RWPE1 (cell line): Measurements from ENCODE around the gene OR5B3.
"Not testable (repeated sequence)": the region's sequence is repeated elsewhere in the genome, so short reads cannot be mapped to it uniquely, and the experiment has no call there.

Experiments
- CTCF ChIA-PET: fragments of 350-600 bp; sonication (Branson Sonifier 250); formaldehyde crosslinking; extraction: SDS; loops from one replicate; lab custom pipeline; 2021; lab: Yijun Ruan, JAX
- POLR2A ChIA-PET: fragments of 400-600 bp; formaldehyde crosslinking; extraction: SDS; loops from one replicate; lab custom pipeline; 2020; ENCODE audit warnings: antibody characterized with exemption; ENCODE audit not compliant: low non-redundant PET; lab: Yijun Ruan, JAX
- DNase-seq: peaks from one replicate; pipeline ENCODE4 v3.0.0; 2012; ENCODE audit warnings: low spot score
- H3K27ac ChIP-seq: fragments of 450-650 bp; 2 replicates; pipeline ENCODE4 v1.5.1; 2017
- TF ChIP-seq, protein P1 (sequence below): fragments of 450-650 bp; conservative IDR thresholded peaks from 2 replicates; pipeline ENCODE4 v1.5.1; 2017; ENCODE audit warnings: low read depth, mild to moderate bottlenecking

Gene OR5B3

DNA sequence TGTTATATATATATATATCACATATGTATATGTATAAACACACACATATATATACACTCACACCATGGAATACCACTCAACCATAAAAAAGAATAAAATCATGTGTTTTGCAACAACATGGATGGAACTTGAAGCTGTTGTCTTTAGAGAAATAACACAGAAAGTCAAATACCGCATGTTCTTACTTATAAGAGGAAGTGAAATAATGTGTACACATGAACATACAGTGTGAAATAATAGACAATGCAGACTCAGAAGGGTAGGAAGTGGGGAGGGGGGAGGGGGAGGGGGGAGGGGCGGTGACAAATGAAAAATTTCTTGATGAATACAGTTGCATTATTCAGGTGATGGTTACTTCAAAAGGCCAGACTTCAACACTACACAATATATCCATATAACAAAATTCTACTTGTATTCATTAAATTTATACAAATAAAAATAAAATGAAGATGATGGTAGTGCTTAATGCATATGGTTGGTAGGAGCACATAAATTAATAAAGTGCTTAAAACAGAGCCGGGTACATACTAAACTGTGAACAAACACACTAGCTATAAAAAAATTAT is 27.0 kb upstream of the OR5B3 start:
- CTCF ChIA-PET = no interaction called here
- H3K27ac ChIP-seq = no peak overlapping the region
- POLR2A ChIA-PET = no interaction called here
- no peak for DNase-seq
- TF ChIP-seq, protein P1, sequence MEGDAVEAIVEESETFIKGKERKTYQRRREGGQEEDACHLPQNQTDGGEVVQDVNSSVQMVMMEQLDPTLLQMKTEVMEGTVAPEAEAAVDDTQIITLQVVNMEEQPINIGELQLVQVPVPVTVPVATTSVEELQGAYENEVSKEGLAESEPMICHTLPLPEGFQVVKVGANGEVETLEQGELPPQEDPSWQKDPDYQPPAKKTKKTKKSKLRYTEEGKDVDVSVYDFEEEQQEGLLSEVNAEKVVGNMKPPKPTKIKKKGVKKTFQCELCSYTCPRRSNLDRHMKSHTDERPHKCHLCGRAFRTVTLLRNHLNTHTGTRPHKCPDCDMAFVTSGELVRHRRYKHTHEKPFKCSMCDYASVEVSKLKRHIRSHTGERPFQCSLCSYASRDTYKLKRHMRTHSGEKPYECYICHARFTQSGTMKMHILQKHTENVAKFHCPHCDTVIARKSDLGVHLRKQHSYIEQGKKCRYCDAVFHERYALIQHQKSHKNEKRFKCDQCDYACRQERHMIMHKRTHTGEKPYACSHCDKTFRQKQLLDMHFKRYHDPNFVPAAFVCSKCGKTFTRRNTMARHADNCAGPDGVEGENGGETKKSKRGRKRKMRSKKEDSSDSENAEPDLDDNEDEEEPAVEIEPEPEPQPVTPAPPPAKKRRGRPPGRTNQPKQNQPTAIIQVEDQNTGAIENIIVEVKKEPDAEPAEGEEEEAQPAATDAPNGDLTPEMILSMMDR = no peak

DNA sequence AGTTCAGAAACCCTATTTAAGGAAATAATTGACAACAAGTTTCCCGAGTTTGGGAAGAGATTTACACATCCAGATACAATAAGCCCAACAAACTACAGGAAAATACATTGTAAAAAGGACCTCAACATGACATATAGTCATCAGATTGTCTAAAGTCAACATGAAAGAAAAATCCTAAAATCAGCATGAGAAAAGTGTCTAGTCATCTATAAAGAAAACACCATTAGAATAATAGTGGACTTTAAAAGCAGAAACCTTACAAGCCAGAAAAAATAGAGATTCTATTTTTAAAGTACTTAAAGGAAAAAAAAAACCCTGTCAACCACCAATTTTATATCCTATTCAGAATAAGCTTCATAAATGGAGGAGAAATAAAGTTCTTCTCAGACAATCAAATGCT is 22.6 kb upstream of the OR5B3 start:
- CTCF ChIA-PET = interaction anchor here (0.7 kb wide), 1 partner anchor 369 kb away, joined by 4 read pairs; no protein-coding TSS in a partner anchor
- POLR2A ChIA-PET = no interaction called here
- TF ChIP-seq, protein P1 = no peak
- no peak overlapping the region for H3K27ac ChIP-seq
- no peak for DNase-seq

DNA sequence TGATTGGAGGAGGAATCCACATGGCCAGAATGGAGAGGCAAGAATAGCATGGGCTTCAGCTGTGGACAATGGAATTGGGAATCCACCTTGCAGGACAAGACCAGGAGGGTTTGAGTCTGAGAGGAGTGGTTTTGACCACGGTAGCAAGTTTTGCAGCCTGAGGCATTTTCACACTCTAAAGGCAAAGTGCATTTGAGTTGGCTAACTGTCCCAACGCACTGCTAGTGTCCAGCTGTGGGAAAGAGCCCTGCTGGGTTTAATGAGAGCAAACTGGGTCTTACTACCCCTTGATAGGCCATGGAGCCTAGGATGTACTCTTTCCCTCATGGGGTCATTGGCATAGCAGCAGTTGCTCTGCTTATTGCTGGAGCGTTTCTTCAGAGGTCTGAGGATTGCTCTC is 21.3 kb upstream of the OR5B3 start, which contains the start of gene OR5B2:
Gene OR5B2 (minus strand): TSS at position 101 of the 400 bp plus-strand sequence. CDS start 4,860 bp downstream, outside the sequence.
- POLR2A ChIA-PET = no interaction called here
- DNase-seq = no peak
- TF ChIP-seq, protein P1 = no peak
- CTCF ChIA-PET = no interaction called here
- no peak within 1 kb of the TSS for H3K27ac ChIP-seq

DNA sequence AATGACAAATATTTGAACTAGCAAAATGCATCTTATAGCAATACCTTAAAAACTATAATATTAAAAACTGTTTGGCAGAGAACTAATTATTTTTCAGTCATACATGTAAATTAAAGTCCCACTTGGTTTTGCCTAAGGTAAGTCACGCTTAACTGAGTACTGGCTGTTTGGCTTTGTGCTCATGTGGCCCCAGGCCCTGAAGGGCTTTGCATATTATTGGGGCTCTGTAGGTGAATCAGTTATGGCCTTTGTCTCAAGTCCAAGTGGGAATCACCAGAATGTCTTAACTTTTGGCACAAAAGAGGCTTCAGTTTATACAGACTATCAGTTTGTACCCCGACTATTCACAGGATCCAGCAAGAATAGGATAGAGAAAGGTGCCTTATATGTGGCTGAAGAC is 7.1 kb downstream of the OR5B3 start:
- DNase-seq, CTCF ChIA-PET, H3K27ac ChIP-seq, POLR2A ChIA-PET: not testable (repeated sequence)

DNA sequence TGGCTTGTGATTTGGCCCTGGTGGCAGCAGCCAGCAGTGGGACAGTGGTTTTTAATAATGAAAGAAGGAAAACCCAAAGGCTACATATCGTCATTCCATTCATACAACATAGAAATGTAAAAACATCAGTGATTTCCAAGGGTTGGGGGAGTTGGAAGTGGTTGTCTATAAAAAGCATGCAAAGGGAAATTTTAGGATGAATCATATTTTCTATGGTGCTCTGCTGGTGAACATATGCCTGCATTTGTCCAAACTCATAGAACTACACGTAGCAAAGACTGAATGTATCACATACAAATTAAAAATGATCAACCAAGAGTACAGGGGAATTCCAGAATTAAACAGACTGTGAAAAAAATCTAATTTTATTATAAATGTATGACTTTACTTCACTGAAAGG is 11.1 kb downstream of the OR5B3 start:
- CTCF ChIA-PET = interaction anchor here (0.6 kb wide), 1 partner anchor 111 kb away, joined by 3 read pairs; no protein-coding TSS in a partner anchor
- POLR2A ChIA-PET = no interaction called here
- no peak for DNase-seq
- TF ChIP-seq, protein P1 = no peak
- no peak overlapping the region for H3K27ac ChIP-seq

DNA sequence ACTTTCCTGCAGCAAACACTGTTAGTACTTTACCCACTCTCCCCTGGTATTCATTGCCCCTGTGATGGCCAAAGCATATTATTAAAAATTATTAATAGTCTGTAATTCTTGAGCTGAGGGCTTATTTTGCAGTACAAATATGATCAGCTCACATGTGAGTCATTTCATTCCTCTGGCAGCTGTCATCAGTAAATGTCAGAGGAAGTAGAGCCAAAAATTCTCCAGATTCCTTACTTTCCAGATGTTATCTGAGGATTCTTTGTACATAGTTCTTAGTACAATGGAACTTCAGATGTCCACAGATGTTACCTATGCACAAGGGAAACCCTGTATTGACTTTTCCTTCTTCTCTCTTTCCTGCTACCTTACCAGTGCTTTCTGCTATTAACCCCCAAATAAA is 12.5 kb downstream of the OR5B3 start:
- TF ChIP-seq, protein P1 = no peak
- peak; percentile 63 for DNase-seq
- ChIA-PET POLR2A (no interaction called here), CTCF (no interaction called here)
- H3K27ac ChIP-seq = no peak overlapping the region

DNA sequence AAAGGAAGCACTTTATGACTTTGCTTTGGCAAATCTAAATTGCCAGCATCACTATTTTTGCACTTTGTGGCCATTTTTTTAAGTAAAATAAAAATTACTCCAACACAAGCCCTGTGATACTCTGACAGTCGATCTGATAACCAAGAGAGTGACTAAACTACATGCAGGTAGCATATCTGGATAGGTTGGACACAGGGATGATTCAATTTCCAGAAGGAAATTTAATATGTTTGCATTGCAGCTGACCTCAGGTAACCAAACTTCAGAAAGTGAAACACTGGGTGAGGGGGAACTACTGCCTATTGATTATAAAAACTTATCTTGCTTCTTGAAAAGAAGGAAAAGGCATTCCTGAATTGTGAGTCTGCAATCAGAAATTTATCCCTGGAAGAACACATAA is 13.9 kb downstream of the OR5B3 start:
- TF ChIP-seq, protein P1 = no peak
- H3K27ac ChIP-seq = no peak overlapping the region
- ChIA-PET POLR2A (no interaction called here), CTCF (interaction anchor here (0.6 kb wide), 1 partner anchor 189 kb away, joined by 3 read pairs; no protein-coding TSS in a partner anchor)
- peak; percentile 7 for DNase-seq
